Stimulated activated CD8-positive, alpha-beta memory T cell treated with anti-CD3 and anti-CD28 coated beads, Interleukin-7, amount 100 ng/mL, for 48 hours (primary cell): ENCODE measurements around the gene CCDC91.
"Not testable (repeated sequence)": the region's sequence is repeated elsewhere in the genome, so short reads cannot be mapped to it uniquely, and the experiment has no call there.

Experiments
- DNase-seq, 2 donors: peaks; one replicate each; pipeline ENCODE4 v3.0.0-alpha.2; 2020; ENCODE audit warnings: low read depth in 1 of 2; ENCODE audit errors: extremely low read depth in 1 of 2

Gene CCDC91

DNA sequence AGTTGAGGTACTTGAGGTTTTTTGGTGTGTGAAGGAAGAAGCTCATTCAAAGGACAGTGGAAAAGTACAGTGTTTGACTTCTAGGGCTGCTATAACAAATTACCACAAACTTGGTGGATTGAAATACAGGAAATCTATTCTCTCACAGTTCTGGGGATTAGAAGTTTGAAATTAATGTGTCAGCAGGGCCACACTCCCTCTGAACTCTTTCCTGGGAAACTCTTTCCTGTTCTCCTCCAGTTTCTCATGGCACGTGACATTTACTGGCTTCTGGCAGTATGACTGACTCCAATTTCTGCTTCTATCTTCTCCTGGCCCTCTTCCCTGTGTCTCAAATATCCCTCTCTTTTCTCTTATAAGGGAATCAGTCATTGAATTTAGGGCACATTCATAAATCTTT, 160.2 kb downstream of the CCDC91 start:
- DNase-seq, result no peak

DNA sequence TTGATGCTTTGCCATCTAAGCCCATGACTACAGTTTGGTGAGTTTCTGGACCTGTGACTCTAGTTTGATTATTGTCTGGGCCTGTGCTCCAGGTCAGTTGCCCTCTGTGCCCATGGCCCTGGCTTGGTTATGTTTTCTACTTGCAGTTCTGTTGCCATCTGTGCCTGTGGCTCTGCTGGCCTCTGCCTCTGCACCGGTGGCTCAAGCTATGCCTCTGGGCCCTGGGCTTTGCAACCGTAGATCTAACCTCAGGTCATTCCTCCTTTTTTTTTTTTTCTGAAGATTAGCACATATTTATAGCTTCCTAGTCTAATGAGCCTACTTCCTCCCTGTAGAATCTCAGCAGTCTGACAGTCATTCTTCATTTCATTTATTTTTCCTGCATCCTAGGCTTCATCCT, 161.2 kb downstream of the CCDC91 start:
- DNase-seq, result no peak

DNA sequence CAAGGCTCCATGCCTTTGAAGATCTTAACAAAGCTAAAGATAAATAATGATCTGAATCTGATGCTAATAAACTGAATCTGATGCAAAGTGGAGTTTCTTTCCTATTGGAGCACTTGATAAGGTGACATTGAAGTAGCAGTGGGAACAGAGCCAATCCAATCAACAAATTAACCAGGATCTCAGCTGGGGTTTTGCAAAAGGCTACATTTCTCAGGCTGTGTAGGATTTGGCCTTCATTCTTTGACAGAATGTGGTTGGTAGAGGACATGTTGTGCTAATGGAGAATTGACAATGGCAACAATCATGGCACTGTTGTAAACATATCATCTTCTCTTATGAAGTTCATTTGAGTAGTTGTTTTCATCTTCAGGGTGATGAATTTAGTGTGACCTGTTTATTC, 164.9 kb downstream of the CCDC91 start:
- no peak for DNase-seq

DNA sequence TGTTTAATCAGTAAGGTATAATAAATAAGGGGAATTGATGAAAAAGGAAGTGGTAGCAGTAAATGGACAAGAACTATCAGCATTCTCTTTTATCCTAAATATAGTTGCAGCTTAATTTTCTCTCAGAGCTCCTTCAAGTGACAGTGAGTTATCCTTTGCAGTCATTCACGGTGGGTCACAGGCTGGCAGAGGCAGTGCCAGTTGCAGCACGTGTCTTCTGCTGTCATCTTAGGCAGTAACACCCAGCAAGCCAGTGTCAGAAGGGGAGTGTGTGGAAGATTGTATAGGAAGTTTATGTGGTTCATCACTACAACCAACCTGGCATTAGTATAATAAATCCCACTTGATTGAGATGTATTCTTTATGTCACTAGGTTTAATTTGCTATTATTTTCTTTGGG, 170.0 kb downstream of the CCDC91 start:
- DNase-seq, result no peak

DNA sequence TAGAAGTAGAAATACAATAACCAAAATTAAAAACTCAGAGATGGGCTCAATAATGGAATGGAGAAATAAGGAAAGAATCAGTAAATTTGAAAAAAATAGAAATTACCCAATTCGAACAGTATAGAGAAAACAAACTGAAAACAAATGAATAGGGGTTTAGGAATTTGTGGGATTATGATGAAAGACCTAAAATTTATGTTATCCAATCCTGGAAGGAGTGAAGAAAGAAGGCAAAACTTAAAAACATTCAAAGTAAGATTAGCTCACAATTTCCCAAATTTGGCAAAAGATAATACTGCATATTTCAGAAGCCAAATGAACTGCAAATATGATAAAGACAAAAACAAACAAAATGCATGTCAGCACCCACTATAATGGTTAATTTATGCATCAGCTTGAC, 177.1 kb downstream of the CCDC91 start:
- DNase-seq, result no peak

DNA sequence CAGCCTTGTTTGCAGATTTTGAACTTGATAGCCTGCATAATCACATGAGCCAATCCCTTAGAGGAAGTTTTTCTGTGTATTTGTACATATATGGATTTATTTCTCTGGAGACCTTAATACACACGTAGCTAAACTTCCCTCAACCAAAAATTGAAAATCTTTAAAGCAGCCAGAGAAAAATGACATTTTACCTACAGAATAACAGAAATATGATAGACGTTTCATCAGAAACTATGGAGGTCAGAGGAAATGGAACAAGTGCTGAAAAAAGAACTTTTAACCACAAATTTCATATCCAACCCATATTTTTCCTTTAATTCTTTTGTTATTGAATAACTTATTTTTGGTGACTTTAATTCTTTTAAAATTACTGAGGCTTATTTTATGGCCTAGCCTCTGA, 177.7 kb downstream of the CCDC91 start:
- DNase-seq, result no peak

DNA sequence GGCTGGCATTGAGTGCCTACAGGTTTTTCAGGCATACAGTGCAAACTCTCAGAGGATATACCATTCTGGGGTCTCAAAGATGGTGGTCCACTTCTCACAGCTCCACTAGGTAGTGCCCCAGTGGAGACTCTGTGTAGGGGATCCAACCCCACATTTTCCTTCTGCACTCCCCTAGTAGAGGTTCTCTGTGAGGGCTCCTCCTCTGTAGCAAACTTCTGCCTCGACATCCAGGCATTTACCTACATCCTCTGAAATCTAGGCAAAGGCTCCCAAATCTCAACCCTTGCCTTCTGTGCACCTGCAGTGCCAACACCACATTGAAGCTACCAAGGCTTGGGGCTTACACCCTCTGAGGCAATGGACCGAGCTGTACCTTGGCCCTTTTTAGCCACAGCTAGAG, 179.2 kb downstream of the CCDC91 start:
- no peak for DNase-seq

DNA sequence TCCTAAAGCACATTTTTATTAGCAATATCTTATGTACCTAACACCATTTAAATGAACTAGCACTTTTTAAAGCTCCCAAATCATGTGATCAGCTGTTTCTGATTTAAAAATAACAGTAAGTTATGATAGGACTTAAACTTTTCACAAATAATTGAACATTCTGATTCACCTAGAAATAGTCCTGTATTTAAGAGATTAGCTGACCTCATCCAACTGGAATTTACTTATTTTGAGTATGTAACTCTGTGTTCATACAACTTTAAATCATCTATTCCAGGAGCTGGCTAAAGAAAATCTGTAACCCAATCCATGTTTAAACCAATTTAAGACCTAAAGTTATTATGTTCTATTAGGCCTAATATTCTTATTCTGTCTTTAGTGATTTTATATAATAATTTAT, 184.3 kb downstream of the CCDC91 start:
- no peak for DNase-seq

DNA sequence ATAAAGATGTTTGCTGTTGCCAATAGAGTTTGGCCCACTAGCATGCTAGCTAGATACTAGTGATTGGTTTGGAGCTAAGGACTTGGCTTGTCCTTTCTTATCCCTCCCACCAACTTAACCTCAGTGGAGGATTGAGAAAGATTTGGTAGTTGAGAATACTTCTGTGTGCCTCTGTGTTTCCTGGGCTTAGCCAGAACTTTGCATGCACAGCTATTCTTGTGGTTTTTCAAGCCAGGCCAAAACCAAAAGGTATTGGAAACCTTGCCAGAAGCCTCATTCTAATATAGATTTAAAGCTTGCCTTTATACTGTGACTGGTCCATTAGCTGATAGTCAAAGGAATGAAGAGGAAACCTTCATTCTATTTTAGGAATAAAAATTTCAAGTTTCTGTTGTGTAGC, 188.5 kb downstream of the CCDC91 start:
- no peak for DNase-seq

DNA sequence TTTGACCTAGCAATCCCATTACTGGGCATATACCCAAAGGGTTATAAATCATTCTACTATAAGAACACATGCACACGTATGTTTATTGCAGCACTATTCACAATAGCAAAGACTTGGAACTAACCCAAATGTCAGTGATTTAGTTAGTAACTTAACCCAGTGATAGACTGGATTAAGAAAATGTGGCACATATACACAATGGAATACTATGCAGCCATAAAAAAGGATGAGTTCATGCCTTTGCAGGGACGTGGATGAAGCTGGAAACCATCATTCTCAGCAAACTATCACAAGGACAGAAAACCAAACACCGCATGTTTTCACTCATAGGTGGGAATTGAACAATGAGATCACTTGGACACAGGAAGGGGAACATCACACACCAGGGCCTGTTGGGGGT, 189.5 kb downstream of the CCDC91 start:
- DNase-seq, result not testable (repeated sequence)

DNA sequence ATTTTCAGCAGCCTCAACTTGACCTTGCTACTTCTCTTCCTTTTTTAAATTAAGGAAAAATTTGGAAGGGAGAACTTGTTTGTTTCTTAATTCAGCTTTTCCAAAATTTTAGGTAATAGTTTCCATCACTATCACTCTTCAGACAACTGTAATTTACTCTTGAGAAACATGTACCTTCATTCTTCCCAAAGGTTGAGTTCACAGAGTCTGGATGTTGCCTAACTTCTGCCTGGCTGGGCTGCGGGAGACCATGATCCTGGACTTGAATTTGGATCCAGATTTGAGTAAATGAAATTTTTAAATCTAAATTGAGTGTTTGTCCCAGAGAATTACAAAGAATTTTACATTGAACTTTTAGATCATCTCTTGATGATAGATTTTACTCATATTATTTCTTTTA, 193.1 kb downstream of the CCDC91 start:
- DNase-seq, result no peak

DNA sequence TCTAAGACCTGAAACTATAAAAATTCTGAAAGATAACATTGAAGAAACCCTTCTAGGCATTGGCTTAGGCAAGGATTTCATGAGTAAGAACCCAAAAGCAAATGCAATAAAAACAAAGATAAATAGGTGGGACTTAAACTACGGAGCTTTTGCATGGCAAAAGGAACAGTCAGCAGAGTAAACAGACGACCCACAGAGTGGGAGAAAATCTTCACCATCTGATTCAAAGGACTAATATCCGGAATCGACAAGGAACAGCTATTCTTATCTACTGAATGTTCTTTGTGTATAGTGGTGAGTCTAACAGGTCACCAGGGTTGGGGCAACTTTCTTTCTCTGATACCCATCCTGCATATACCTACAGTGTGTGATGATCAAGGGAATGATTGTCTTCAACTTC, 198.6 kb downstream of the CCDC91 start:
- no peak for DNase-seq

DNA sequence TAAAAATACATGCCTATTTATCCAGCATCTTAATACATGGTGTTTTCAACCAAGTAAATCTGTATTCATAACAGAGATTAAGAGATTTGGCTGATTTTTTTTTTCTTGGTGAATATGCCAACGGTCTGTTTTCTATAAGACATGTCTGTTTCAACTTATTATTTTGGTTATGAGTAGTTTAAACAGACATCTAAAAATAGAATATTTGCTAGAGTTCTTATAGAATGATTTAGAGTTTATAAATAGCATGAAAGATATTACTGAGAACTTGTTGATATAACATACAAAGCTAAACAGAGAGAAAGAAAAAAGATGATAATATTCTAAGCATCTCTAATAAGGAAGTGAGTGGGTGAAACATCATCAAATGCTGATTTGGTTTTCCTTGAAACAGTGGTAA, 199.9 kb downstream of the CCDC91 start:
- no peak for DNase-seq

DNA sequence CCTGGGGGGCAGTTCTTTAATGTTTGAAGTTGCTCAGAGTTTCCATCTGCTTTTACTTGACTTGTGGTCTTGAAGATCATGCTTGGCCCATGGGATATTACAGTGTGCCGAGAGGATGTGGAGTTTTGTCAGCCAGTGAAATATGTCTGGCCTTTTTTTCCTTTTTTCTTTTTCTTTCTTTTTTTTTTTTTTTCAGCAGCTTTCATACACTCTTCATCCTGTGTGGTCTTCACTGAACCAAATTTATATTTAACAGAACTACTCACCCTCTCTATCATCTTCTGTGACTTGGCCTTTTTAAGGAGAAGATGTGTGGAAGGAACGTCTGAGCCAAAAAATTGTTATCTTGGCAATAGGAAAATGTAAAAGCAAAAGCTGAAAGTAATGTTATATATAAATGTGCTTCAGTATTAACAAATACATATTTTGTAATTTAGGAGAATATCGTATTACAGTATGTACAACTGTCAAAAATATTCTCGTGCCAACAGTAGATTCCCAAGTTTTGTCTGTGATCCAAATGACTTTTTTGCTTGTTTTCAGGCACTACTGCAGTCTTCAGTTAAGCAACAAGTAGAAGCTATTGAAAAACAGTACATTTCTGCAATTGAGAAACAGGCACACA, 200.6 kb downstream of the CCDC91 start:
- no peak for DNase-seq

DNA sequence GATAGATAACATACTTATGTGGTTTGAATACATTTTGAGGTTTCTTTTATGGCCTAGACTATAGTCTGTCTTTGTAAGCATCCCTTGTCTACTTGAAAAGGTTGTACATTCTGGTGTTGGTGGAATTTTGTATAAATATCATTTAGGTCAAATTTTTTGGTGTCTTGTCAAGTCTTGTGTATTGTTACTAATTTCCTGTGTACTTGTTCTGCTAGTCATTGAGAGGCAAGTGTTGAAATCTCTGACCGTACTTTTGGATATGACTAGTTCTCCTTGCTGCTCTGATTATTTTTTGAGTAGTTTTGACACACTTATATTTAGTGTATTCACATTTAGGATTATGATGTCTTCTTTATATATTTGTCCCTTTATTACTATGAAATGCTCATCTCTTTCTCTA, 219.6 kb downstream of the CCDC91 start:
- no peak for DNase-seq

DNA sequence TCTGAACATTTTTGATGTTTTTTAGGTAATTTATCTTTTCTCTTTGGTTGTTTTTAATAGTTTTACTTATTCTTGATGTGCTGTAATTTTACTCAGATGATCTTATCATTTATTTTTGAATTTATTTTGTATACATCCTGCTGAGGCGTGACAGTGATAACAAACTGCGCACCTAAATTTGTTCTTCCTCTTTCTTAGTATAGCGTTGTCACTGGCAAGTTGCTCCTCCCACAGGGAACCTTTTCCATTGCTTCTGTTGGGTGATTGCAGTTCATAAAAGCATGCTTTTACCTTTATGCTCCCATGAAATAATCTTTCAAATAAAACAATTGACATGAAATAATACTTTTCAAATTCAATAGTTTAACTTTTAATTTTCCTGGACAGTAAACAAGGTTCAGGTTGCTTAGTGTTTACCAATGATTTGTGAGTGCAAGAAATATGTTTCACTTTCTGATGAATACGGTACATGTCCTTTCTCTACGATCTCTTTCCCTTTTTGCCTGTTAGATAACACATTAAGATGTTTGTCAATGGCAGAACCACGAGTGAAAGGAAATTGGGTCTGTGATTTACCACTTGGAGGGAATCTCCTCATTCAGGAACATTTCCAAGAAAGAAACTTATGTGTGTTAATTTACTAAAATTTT, 223.3 kb downstream of the CCDC91 start:
- no peak for DNase-seq

DNA sequence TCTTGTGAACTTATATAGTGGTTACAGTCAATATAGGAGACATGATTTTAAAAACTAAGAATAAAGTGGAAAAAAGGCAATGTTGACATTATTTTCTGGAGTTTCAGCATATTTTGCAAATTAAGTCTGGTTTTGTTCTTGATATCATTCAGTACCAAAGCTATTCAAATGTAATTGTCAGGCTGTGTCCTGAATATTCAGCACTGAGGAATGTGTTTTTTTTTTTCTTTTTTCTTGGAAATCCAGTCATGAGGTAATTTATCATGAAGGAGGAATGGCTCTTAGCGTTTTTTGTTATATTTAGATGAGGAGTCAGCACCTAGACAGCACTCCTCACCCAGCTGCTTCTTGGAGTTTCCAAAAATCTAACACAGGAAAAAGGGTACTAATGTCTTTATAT, 225.5 kb downstream of the CCDC91 start:
- DNase-seq, result no peak

DNA sequence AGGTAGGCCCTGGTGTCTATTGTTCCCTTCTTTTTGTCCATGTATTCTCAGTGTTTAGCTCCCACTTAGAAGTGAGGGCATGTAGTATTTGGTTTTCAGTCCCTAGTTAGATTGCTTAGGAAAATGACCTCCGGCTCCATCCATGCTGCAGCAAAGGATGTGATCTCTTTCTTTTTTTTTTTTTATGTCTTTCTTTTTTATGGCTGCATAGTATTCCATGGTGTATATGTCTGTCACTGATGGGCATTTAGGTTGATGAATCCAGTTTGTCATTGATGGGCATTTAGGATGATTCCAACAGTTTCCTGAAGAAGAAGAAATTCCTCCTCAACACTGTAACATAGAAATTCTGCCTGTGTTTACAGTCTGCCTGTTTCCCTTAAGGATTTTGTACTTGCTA, 231.1 kb downstream of the CCDC91 start:
- no peak for DNase-seq

DNA sequence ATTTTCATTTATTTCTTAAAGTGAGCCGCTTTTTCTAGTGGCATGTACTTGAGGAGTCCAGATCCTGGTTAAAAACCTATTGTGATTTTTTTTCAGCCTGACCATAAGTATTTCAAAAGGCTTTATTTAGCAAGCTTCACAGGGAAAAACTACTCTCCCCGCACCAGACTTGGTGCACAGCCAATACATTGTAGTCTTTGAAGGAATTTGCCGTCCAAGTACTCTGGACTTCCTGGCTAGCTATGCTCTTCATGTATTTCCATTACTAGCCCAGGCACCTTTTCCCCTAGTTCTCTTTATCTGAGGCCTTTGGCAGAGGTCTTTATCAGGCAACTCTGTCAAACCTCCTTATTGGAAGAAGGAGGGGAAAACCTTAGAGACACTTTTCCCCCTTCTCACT, 234.7 kb downstream of the CCDC91 start:
- DNase-seq, result no peak

DNA sequence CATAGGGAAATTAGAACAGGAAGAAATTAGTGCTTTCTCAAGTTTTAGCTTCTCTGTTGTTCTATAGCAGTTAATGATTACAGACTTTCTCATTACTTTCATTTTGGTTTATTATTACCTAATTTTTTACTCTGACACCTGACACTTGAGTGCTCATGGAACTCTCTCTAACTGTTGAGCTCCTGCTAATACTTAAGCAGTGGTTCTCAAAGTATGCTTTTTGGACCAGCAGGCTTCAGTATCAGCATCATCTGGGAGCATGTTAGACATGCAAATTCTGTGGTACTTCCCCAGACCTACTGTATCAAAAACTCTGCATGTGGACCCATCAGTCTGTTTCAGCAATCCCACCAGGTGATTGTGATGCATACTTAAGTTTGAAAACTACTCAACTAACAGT, 235.3 kb downstream of the CCDC91 start:
- DNase-seq, result no peak

DNA sequence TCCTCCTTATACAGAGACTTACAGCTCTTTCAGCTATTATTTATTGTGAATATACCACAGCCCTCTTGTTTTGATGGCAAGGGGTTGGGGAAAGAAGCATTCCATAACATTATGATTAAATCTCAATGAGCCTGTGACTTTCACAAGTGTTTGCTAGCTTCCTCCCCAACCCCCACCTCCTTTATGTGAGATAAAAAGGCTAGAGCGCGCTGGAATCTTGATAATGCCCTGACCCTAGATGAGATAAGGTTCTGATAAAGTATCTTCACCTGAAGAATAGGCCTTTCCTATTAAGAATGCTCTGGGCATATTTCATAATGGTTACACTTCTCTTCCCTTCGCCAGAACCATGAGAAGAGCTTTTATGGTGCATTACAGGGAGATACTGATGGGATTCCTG, 236.8 kb downstream of the CCDC91 start:
- no peak for DNase-seq

DNA sequence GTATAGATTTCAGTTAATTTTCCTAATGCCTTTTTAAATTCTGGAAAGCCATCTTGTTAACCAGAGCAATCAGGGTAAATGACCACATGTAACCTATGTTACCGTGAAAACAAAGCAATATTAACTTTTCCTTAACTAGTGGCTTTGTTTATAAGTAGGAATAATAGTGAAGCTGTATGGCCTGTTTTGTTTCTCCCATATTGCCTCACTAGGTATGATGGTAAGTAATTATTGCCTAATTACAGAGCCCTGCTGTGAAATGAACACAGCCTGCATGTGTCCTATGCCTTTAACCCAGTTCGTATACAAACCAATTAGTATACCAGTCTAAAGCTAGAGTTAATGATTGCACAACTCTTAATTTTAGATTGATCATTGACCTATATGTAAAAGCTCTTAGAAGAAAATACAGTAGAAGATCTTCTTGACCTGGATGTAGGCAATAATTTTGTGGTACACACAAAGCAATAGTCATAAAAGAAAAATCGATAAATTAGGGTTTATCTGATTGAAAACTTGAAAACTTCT, 249.9 kb downstream of the CCDC91 start:
- DNase-seq, result no peak

DNA sequence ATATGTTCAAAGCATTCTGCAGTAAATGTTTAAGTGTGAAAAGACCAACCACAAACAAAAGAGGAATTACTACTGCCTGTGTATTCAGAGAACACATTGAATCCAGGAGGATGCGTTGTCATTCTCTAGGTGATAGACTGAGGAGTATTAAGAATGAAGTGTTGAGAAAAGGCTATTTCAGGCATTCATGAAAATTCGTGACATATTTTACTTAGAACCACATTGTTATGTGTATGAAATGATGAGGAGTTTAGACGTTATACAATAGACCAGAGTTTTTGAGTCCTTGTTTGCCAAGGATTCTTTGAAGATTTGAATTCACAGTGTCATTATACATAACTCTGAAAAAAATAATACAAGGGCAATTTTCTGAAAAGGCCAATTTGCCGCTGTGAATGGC, 251.8 kb downstream of the CCDC91 start:
- no peak for DNase-seq
